SK-N-SH (cell line): ENCODE data around the gene LSM14A. TPM values are rescaled to one million over a fixed set of nuclear protein-coding genes. Genes with fewer than 3 reads are reported as not detected.

ENCODE experiments used
- CTCF ChIA-PET: fragments of 300-600, 350-600 bp; formaldehyde crosslinking; extraction: SDS; loops from one replicate; lab custom pipeline; 2021; lab: Yijun Ruan, JAX
- POLR2A ChIA-PET: fragments of 350-600 bp; sonication (Branson Sonifier 250); formaldehyde crosslinking; extraction: SDS; loops from one replicate; lab custom pipeline; 2020; ENCODE audit warnings: antibody characterized with exemption, inconsistent platforms; lab: Yijun Ruan, JAX
- DNase-seq: peaks from one replicate; pipeline ENCODE4 v3.0.0; 2012
- H2AFZ ChIP-seq: fragments of 200-600 bp; sonication (generic); 2 replicates; pipeline ENCODE4 v1.8.1; 2016; ENCODE audit warnings: antibody characterized with exemption, mild to moderate bottlenecking, low read depth
- H3F3A ChIP-seq: fragments of 200-600 bp; sonication (generic); replicated peaks from 2 replicates; pipeline ENCODE3; 2016; ENCODE audit warnings: antibody characterized with exemption, mild to moderate bottlenecking; ENCODE audit not compliant: insufficient read depth
- H3K27ac ChIP-seq, 2 experiments: fragments of 200-500 bp in 1 of 2; fragments of 200-600 bp in 1 of 2; sonication (Bioruptor generic) in 1 of 2; sonication (generic), shearing (Covaris generic) in 1 of 2; 2 replicates each; pipeline versions ENCODE4 v1.5.1 to v1.6.1; 2014 to 2016; ENCODE audit warnings: low read depth in 2 of 2, inconsistent platforms in 1 of 2, low read length in 1 of 2, mild to moderate bottlenecking in 1 of 2, mixed read lengths in 1 of 2
- H3K27me3 ChIP-seq: fragments of 200-600 bp; sonication (generic), shearing (Covaris generic); 2 replicates; pipeline ENCODE4 v1.6.1; 2016; ENCODE audit warnings: mixed run types; ENCODE audit not compliant: insufficient read depth
- H3K36me3 ChIP-seq, 2 experiments: fragments of 200-500 bp in 1 of 2; fragments of 200-600 bp in 1 of 2; sonication (Bioruptor generic) in 1 of 2; sonication (generic) in 1 of 2; replicated peaks in 1 of 2; 2 replicates each; pipeline versions ENCODE3 to v1.5.1; 2014 to 2016; ENCODE audit warnings: low read length in 1 of 2, mild to moderate bottlenecking in 1 of 2; ENCODE audit not compliant: insufficient read depth in 2 of 2, control insufficient read depth in 1 of 2
- H3K4me1 ChIP-seq, 2 experiments: fragments of 200-500 bp in 1 of 2; fragments of 200-600 bp in 1 of 2; sonication (Bioruptor generic) in 1 of 2; sonication (generic), shearing (Covaris generic) in 1 of 2; 2 replicates each; pipeline versions ENCODE4 v1.5.1 to v1.6.1; 2014 to 2016; ENCODE audit warnings: low read depth in 1 of 2, low read length in 1 of 2, mixed run types in 1 of 2; ENCODE audit not compliant: insufficient read depth in 2 of 2, control insufficient read depth in 1 of 2
- H3K4me2 ChIP-seq: fragments of 200-600 bp; sonication (generic), shearing (Covaris generic); 2 replicates; pipeline ENCODE4 v1.6.1; 2017; ENCODE audit warnings: mixed run types
- H3K4me3 ChIP-seq, 2 experiments: fragments of 200-500 bp in 1 of 2; fragments of 200-600 bp in 1 of 2; sonication (Bioruptor generic) in 1 of 2; sonication (generic), shearing (Covaris generic) in 1 of 2; 2 replicates each; pipeline versions ENCODE4 v1.5.1 to v1.8.1; 2014 to 2016; ENCODE audit warnings: low read depth in 2 of 2, inconsistent platforms in 1 of 2, low read length in 1 of 2, mild to moderate bottlenecking in 1 of 2, mixed read lengths in 1 of 2, moderate library complexity in 1 of 2
- H3K79me2 ChIP-seq: fragments of 200-600 bp; sonication (generic); 2 replicates; pipeline ENCODE4 v1.8.1; 2017; ENCODE audit warnings: mild to moderate bottlenecking; ENCODE audit not compliant: insufficient read depth
- H3K9ac ChIP-seq: fragments of 200-600 bp; sonication (generic); 2 replicates; pipeline ENCODE4 v1.6.1; 2017; ENCODE audit warnings: mixed run types
- H3K9me2 ChIP-seq: fragments of 200-600 bp; sonication (generic); 2 replicates; pipeline ENCODE4 v1.6.1; 2017; ENCODE audit warnings: mixed run types
- H3K9me3 ChIP-seq: fragments of 200-600 bp; sonication (generic); 2 replicates; pipeline ENCODE4 v1.6.1; 2017; ENCODE audit warnings: mixed run types, mild to moderate bottlenecking, moderate library complexity
- H4K20me1 ChIP-seq: fragments of 200-600 bp; sonication (generic); 2 replicates; pipeline ENCODE4 v1.6.1; 2017; ENCODE audit warnings: mild to moderate bottlenecking, mixed run types; ENCODE audit not compliant: insufficient read depth
- ELF1 ChIP-seq: IDR thresholded peaks from 2 replicates; pipeline ENCODE4 v1.4.0; 2012
- FOXM1 ChIP-seq: IDR thresholded peaks from 2 replicates; pipeline ENCODE4 v1.4.0; 2012; ENCODE audit warnings: low read depth, mild to moderate bottlenecking
- GABPA ChIP-seq: IDR thresholded peaks from 2 replicates; pipeline ENCODE4 v1.4.0; 2012; ENCODE audit warnings: low read depth, mild to moderate bottlenecking
- IRF3 ChIP-seq: fragments of 150-350 bp; IDR thresholded peaks from 2 replicates; pipeline ENCODE4 v1.6.1; 2016; ENCODE audit warnings: mild to moderate bottlenecking, low read depth, low read length
- JUND ChIP-seq: IDR thresholded peaks from 2 replicates; pipeline ENCODE4 v1.4.0; 2012
- MEF2A ChIP-seq: IDR thresholded peaks from 2 replicates; pipeline ENCODE4 v1.4.0; 2012; ENCODE audit warnings: low read depth, borderline replicate concordance
- MXI1 ChIP-seq: IDR thresholded peaks from 2 replicates; pipeline ENCODE4 v1.6.1; 2012; ENCODE audit warnings: mild to moderate bottlenecking, low read depth, low read length, improper control_type of control experiment
- NFIC ChIP-seq: IDR thresholded peaks from 2 replicates; pipeline ENCODE4 v1.4.0; 2012; ENCODE audit warnings: borderline replicate concordance
- PBX3 ChIP-seq: IDR thresholded peaks from 2 replicates; pipeline ENCODE4; 2012
- RAD21 ChIP-seq: IDR thresholded peaks from 2 replicates; pipeline ENCODE4 v1.6.1; 2012; ENCODE audit warnings: mild to moderate bottlenecking, low read length
- REST ChIP-seq: IDR thresholded peaks from 2 replicates; pipeline ENCODE4 v1.6.1; 2012; ENCODE audit warnings: mild to moderate bottlenecking, low read depth, low read length, moderate library complexity
- RFX5 ChIP-seq: IDR thresholded peaks from 2 replicates; pipeline ENCODE4 v1.6.1; 2012; ENCODE audit warnings: mild to moderate bottlenecking, improper control_type of control experiment, low read length
- RXRA ChIP-seq: IDR thresholded peaks from 2 replicates; pipeline ENCODE4 v1.4.0; 2012; ENCODE audit warnings: low read depth, mild to moderate bottlenecking, borderline replicate concordance
- SMC3 ChIP-seq: IDR thresholded peaks from 2 replicates; pipeline ENCODE4 v1.6.1; 2012; ENCODE audit warnings: low read depth, low read length, improper control_type of control experiment
- YY1 ChIP-seq: IDR thresholded peaks from 2 replicates; pipeline ENCODE4 v1.4.0; 2012; ENCODE audit warnings: low read depth, mild to moderate bottlenecking
- WGBS: methylation state at CpG from one replicate; pipeline ENCODE4 v1.1.6; 2017; ENCODE audit warnings: low lambda C conversion rate; 5-methylcytosine and 5-hydroxymethylcytosine counted together
- polyA plus RNA-seq, 3 experiments: library from polyadenylated mRNA; depleted of rRNA; stranded (reverse); fragments of >200 nt; gene quantifications; 2 replicates each; pipeline ENCODE4 v1.2.3, GENCODE V29; 2012

The LSM14A gene
- polyA plus RNA-seq, 1 of the 3 experiments (the other 2 are of a cell fraction), result 87.7 TPM

GRCh38 chr19:34135054-34135800 lies 37.1 kb upstream of the LSM14A start:
- H3K4me2 ChIP-seq, result peak overlapping the region; percentile 78
- no peaks in the 10 kb centered on the region for H3K79me2 ChIP-seq
- ChIA-PET POLR2A (interaction anchor here (1.5 kb wide), 1 partner anchor 36 kb away, joined by 3 read pairs; no protein-coding TSS in a partner anchor), CTCF (interaction anchor here (1.1 to 8.4 kb wide), 6 partner anchors 10 to 358 kb away, joined by 3 to 49 read pairs (median 5); no protein-coding TSS in a partner anchor)
- H3K27ac ChIP-seq, result peak overlapping the region in 1 of 2 experiments; percentile 51; a peak in 2 of 4 replicates
- H3K9me3 ChIP-seq, result no peaks in the 10 kb centered on the region
- no peaks in the 10 kb centered on the region; the same call in 1 of the 2 replicates for H3K27me3 ChIP-seq
- TF ChIP-seq RXRA (no peak), ELF1 (no peak), SMC3 (no peak), YY1 (no peak), IRF3 (no peak), FOXM1 (no peak), NFIC (no peak), MEF2A (no peak), GABPA (no peak), REST (no peak)
- H3K36me3 ChIP-seq, result no peaks in the 10 kb centered on the region
- H3K4me1 ChIP-seq, result no peaks in the 10 kb centered on the region; a peak in 1 of 4 replicates
- no peak for DNase-seq
- H3K4me3 ChIP-seq, result peak overlapping the region; percentile 68 to 79
- no peaks in the 10 kb centered on the region for H3K9me2 ChIP-seq
- H3F3A ChIP-seq, result peaks cover 4% of the 10 kb centered on the region
- H3K9ac ChIP-seq, result peak overlapping the region; percentile 59
- H2AFZ ChIP-seq, result peak overlapping the region; percentile 98
- 92% methylated on average over 24 of the region's 24 CpGs for WGBS
- H4K20me1 ChIP-seq, result no peaks in the 10 kb centered on the region

GRCh38 chr19:34135821-34136611 lies 36.3 kb upstream of the LSM14A start:
- no peak overlapping the region for H3K27ac ChIP-seq
- POLR2A ChIA-PET, result no interaction called here

More at GRCh38 chr19:34135821-34136611, 36.3 kb upstream of the LSM14A start:
- no peak overlapping the region for H3K4me3 ChIP-seq
- no peak overlapping the region for H2AFZ ChIP-seq
- H4K20me1 ChIP-seq, result no peaks in the 10 kb centered on the region
- CTCF ChIA-PET, result interaction anchor here (0.6 to 8.4 kb wide), 5 partner anchors 10 to 364 kb away, joined by 3 to 49 read pairs (median 4); no protein-coding TSS in a partner anchor
- H3K9me2 ChIP-seq, result no peaks in the 10 kb centered on the region
- H3F3A ChIP-seq, result peaks cover 4% of the 10 kb centered on the region
- no peaks in the 10 kb centered on the region; a peak in 1 of 4 replicates for H3K4me1 ChIP-seq
- H3K79me2 ChIP-seq, result no peaks in the 10 kb centered on the region
- H3K4me2 ChIP-seq, result no peak overlapping the region
- H3K27me3 ChIP-seq, result no peaks in the 10 kb centered on the region; the same call in 1 of the 2 replicates
- H3K9me3 ChIP-seq, result no peaks in the 10 kb centered on the region
- WGBS, result 83% methylated on average over 7 of the region's 7 CpGs
- H3K9ac ChIP-seq, result no peak overlapping the region
- no peak for DNase-seq
- TF ChIP-seq JUND, result no peak
- TF ChIP-seq RAD21, result no peak
- no peak for TF ChIP-seq NFIC
- no peak for TF ChIP-seq RFX5
- TF ChIP-seq MXI1, result no peak
- no peak for TF ChIP-seq PBX3
- no peak for TF ChIP-seq GABPA
- H3K36me3 ChIP-seq, result no peaks in the 10 kb centered on the region
